HG03064 (cell line): ENCODE data around the gene UBE2E3.
A peak's percentile ranks its signal among the peaks of the same experiment; 100 is the strongest.

Source experiments
- ATAC-seq: cut with Tn5 transposase; IDR thresholded peaks from one replicate; pipeline ENCODE4 v1.9.1; 2021; ENCODE audit warnings: low read depth; ENCODE audit not compliant: unreplicated experiment

Gene UBE2E3

GRCh38 chr2:180975585-180975984, 4.8 kb upstream of the UBE2E3 start:
- no peak for ATAC-seq

DNA sequence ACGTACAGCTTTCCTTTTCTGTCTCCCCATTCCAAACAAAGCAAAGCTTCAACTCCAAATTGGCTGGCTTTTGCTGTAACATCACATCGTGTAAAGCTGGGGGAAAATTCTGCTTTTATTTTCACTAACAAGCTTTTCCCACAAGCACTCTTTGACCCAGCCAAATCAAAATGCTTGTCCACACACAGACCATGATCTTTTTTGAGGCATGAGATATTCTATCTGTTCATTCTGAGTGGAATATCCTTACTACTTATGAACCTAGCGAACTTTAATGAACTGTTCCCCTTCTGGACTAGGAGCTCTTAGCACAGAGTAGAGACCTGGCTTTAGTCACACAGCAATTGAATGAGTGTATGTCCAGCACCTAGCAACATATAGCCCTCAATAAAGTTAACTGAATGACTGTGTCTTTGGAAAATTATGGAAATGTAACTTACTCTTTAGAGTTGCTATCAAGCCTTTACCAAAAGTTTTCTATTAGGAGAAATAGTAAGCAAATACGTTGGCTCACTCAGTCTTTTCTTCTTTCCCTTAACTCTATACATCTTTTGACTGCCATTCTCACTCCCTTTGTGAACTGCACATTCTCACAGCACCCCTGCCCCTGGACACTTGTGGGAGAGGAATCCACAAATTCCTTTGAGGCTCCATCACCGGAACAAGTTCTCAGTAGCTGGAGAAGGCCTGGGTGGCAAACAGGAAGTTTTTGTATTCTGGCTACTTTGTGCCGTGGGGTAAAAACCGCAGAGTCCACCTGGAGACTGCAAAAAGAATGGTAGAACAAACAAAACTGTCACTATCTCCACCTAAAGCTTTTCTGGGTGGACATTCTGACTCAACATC, 1.3 kb upstream of the UBE2E3 start:
- no peak for ATAC-seq

GRCh38 chr2:180979749-180980105, 678 bp upstream of the UBE2E3 start:
- ATAC-seq, result no peak

DNA sequence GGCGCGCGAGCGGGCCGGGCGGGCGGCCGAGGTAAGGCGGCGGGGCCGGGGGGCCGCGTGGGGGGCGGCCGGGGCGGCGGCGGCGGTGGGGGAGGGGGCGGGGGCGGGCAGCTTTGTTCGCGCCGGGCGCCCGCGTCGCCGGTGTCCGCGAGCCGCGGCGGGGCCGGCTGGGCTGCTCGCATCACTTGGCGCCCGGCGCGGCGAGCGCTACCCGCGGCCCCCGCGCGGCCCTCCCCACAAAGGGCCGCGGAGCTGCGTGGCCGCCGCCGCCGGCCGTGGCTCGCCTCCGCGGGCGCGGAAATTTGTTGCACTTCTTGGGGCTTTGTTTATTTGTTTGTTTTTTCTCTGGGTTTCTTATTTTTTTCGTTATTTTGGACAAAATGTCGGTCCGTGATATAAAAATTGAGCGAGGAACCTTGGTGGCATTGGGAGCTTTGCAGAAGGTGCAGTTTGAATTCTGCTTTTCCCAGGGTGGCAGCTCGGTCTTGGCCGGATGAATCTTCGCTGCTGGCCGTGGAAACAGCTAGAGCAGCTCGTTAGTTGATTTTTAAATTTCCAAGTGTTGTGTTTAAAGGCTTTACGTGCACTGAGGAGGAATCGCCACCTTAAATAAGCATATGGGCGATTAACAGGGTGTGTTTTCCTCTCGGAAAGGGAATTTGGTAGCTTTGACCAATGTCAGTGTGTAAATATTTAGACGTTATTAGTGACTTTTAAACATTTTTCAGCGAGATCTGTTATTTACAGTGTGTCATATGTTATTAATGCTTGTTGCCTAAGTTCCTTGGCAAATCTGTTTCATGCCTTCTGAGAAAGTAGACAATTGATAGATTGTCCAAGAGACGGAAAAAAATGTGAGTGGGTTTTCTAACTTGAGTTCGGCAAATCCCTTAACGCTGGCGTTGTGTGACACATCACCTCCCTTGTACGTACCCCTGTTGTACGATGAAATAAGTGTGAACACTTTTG, 822 bp downstream of the UBE2E3 start:
- no peak for ATAC-seq

DNA sequence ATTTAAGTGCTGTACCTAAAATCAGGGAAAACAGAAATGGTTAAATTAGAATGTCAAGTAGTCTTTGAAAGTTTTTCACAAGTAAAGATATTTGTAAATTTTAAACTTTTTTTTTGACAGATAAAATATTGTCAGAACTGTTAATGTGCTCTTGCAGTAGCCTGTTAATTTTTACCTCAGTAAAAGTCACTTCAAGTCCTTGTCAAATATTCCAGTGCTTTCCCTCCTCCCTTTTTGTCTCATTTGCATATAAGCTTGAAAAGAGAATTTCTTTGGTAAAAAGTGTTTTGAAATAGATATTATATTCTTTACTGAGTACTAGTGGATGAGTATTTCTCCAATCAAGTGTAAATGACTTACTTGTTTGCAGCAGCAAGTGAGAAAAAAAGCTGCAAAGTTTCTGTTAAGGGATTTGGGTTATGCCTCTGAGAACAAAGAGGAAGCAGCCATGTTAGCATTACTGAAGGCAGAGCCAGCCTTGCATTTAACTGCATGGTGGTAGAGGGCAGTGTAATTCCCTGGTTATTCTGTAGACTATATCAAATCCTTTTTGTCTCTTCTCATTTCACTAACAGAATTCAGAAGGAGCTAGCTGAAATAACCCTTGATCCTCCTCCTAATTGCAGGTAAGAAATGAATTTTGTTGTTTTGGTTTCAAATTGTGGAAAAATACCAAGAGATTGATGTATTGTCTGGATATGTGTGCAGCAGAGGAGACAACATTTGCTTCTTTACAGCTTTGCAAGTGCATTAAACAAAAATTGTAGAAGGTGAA, 3.2 kb downstream of the UBE2E3 start:
- ATAC-seq, result peak; percentile 34

GRCh38 chr2:180985771-180986395, 5.5 kb downstream of the UBE2E3 start:
- ATAC-seq, result no peak

DNA sequence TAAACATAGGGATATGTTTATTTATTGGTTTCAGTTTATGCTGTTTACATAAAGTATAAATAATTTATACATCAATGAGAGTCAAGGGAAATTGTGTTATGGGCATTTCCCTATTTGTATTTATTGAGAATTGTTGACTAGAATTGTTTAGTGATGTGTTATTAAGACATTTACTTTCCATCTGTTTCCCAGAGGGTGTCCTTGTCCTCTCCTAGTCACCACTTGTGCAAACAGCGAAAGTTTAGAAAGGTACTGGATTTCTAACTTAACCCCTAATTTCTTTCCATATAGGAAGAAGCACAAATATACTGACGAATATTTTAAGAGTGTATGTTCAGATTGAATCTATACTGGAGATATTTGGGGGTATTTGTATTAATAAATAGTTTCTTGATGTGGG, 6.7 kb downstream of the UBE2E3 start:
- no peak for ATAC-seq

GRCh38 chr2:180990337-180990736, 9.9 kb downstream of the UBE2E3 start:
- no peak for ATAC-seq

GRCh38 chr2:180990794-180991193, 10.4 kb downstream of the UBE2E3 start:
- ATAC-seq, result peak; percentile 37

DNA sequence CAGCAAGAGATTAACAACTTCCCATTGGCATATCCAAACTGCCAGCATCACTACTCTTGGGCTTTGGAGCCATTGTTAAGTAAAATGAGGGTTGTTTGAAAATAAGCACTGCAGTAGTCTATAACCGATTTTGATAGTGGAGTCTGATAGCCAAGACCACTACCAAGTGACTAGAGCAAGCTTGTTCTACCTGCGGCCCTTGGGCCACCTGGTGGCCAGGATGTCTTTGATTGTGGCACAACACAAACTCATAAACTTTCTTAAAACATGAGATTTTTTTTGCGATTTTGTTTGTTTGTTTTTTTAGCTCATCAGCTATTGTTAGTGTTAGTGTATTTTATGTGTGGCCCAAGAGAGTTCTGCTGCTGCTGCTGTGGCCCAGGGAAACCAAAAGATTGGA, 11.0 kb downstream of the UBE2E3 start:
- no peak for ATAC-seq

- peak; percentile 75 for ATAC-seq
These were observed 11.4 kb downstream of the UBE2E3 start for GRCh38 chr2:180991820-180992219.

DNA sequence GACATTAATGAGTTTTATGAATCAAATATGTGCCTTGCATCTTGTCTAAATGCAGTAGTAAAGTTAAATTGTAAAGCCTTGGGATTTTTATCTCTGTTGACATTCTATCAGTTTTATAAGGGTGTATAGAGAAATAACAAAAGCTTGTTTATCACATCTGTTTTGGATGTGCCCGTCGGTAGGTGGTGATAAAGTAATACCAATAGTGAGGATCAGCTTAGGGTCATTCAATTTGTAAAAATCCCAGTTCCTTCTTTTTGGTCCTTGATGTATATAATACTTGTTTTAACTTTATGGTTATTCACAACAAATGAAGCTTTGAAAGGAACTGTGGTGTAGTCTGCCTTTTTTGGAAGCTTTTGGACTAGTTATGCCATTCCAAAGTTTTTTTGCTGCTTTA, 12.6 kb downstream of the UBE2E3 start:
- no peak for ATAC-seq

DNA sequence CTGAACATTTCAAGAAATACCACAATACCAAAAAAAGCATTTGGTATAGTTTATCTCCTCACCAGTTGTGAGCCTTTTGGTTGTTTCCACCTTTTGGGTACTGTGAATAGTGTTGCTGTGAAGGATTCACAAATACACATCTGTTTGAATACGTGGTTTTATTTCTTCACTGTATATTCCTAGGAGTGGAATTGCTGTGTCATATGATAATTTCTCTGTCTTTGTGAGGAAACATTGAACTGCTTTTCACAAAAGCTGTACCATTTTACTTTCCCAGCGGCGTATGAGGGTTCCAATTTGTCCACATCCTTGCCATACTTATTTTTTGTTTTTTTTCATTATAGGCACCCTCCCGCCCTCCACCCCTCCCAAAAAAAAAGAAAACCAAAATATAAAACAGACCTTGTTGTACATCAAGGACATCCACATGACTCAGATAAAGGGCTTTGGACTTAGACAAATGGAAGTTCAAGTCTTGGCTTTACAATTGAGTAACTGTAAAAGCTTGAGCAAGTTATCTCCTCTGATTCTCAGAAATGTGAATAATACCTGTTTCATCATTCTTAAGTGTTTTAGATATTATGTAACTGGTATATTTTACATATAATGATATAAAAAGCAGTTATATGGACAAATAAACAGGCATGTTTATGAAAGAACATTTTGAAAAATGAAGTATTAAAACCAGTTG, 19.0 kb downstream of the UBE2E3 start:
- no peak for ATAC-seq

GRCh38 chr2:181004647-181005325, 24.4 kb downstream of the UBE2E3 start:
- ATAC-seq, result no peak

DNA sequence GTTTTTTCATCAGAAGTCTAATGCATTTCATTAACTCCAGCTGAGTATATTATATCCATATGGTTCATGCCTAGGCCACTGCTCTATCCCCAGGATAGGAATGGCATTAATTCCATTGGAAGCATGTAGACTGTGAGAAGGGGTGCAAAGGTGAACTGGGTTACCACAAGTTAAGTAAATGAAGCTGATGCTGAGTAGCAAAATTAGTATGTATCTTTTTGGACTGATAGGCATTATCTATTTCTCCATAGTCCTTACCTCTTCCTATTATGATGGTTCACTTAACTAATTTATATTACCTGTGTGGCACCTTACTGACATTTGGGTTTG, 24.9 kb downstream of the UBE2E3 start:
- no peak for ATAC-seq

GRCh38 chr2:181005809-181006208, 25.4 kb downstream of the UBE2E3 start:
- ATAC-seq, result no peak

DNA sequence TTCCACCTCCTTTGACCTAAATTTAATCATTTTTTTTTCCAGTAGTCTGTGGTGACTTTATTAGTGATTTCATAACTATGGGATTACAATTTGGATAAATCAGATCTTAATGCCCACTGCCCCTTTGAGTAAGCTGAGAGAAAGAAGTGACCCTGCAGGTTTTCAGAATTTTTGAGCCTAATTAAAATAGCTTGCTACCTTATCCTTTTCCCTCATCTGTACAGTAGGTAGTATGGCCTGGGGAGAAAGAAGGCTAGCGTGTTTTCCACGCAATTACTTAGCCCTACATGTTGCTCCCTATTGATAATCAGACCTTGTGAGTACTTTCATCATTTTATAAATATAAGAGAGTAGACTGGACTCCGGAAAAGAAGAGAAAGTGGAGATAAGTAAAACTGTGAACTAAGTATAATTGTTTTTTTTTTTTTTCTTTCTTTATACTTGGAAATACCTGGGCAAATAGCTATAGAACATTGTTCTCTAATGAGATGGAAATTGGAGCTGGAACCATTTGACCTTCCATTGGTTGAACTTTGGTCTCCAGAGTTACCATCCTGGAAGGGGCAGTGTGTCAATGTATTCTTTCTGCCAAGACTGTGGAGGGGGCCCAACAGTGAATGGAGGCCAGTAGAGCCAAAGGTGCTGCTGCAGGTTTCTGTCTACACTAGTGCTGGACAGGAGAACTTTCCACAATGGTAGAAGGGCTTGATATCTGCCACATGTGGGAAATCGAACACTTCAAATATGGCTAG, 26.9 kb downstream of the UBE2E3 start:
- ATAC-seq, result no peak

DNA sequence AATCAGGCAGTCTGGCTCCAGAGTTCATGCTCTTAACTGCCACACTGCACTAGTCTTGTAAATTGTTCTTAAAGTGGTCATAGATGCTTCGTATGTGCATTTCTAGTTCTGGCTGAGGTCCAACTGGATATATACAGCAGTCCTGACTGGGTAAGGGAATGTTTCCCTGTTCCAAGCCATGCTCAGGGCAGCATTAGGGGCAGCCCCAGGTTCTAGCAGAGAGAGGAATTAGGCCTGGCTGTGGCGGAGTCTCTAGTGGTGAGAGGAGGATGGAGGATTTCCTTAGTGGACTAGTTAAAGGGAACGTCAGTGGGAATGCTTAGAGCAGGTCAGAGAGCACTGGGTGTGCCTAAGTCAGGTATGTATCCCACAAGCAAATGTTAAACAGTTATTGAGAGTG, 28.0 kb downstream of the UBE2E3 start:
- no peak for ATAC-seq
